ENCODE data around the gene TSPAN1. TPM values are rescaled to one million over a fixed set of nuclear protein-coding genes. Genes with fewer than 3 reads are reported as not detected.

Gene TSPAN1
- polyA plus RNA-seq, 1 of the 3 experiments (the other 2 are of a cell fraction), result 12.2 TPM

GRCh38 chr1:46197560-46197963, 22.7 kb downstream of the TSPAN1 start (continued):
- no peak for TF ChIP-seq CTCF (IDR thresholded peaks at IDR 0.05)
- TF ChIP-seq SMC3 (IDR thresholded peaks at IDR 0.05; ENCODE audit: low read depth, low read length), result no peak
- no peak for TF ChIP-seq GATA2 (CRISPR knock-in tag; IDR thresholded peaks at IDR 0.05)
- TF ChIP-seq EP300 (IDR thresholded peaks at IDR 0.05; ENCODE audit: borderline replicate concordance in 1 of 2, low read depth in 1 of 2, low read length in 1 of 2), result no peak
- no peak for TF ChIP-seq NFIC (IDR thresholded peaks at IDR 0.05; ENCODE audit: borderline replicate concordance)
- no peak for TF ChIP-seq RFX5 (IDR thresholded peaks at IDR 0.05; ENCODE audit: low read length)
- no peak for TF ChIP-seq GABPA (IDR thresholded peaks at IDR 0.05; ENCODE audit: low read depth)
- TF ChIP-seq, protein P1, sequence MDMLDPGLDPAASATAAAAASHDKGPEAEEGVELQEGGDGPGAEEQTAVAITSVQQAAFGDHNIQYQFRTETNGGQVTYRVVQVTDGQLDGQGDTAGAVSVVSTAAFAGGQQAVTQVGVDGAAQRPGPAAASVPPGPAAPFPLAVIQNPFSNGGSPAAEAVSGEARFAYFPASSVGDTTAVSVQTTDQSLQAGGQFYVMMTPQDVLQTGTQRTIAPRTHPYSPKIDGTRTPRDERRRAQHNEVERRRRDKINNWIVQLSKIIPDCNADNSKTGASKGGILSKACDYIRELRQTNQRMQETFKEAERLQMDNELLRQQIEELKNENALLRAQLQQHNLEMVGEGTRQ (IDR thresholded peaks at IDR 0.05; ENCODE audit: borderline replicate concordance, low read depth, low read length), result no peak

GRCh38 chr1:46197964-46198811, 23.3 kb downstream of the TSPAN1 start, which contains the start of gene POMGNT1:
TSS of gene POMGNT1 (minus strand) at chr1:46198434. CDS start at chr1:46197821, 613 bp downstream.
- peak within 1 kb of the TSS; percentile 70 to 76 for H3K4me3 ChIP-seq (ENCODE audit: low read depth in 2 of 2, low read length in 1 of 2)
- H3K4me2 ChIP-seq, result peak within 1 kb of the TSS; percentile 83
- H2AFZ ChIP-seq (ENCODE audit: low read depth), result peak within 1 kb of the TSS; percentile 87; the same call in 1 of the 2 replicates
- POLR2A ChIA-PET, result interaction anchor here (1.4 kb wide), 1 partner anchor 66 kb away, joined by 4 read pairs; the partner anchor contains the start of gene PIK3R3
- DNase-seq, result peak; percentile 98
- H3K27ac ChIP-seq (ENCODE audit: low read depth in 2 of 2, low read length in 1 of 2), result peak within 1 kb of the TSS; percentile 45 to 77
- no peaks in the 10 kb centered on the region for H3K9me3 ChIP-seq
- no peaks in the 10 kb centered on the region for H4K20me1 ChIP-seq (ENCODE audit: insufficient read depth)
- H3K9ac ChIP-seq, result peak within 1 kb of the TSS; percentile 82
- 20% methylated on average over 1 of the region's 67 CpGs for WGBS (ENCODE audit: low lambda C conversion rate)
- H3K36me3 ChIP-seq (replicated peaks in 1 of 2; ENCODE audit: control insufficient read depth in 1 of 2, insufficient read depth in 2 of 2, low read length in 1 of 2), result peaks cover 5 to 34% of the 10 kb centered on the region in 2 experiments
- CTCF ChIA-PET, result interaction anchor here (1.2 to 3.5 kb wide), 6 partner anchors 11 to 161 kb away, joined by 3 to 15 read pairs (median 6); no protein-coding TSS in a partner anchor
- H3K4me1 ChIP-seq (ENCODE audit: control insufficient read depth in 1 of 2, insufficient read depth in 2 of 2, low read depth in 1 of 2, low read length in 1 of 2), result peaks cover 5 to 14% of the 10 kb centered on the region in 2 experiments; a peak in 2 of 4 replicates
- no peaks in the 10 kb centered on the region for H3K9me2 ChIP-seq
- peaks cover 8% of the 10 kb centered on the region for H3F3A ChIP-seq (replicated peaks; ENCODE audit: insufficient read depth)
- no peaks in the 10 kb centered on the region for H3K27me3 ChIP-seq (ENCODE audit: insufficient read depth)
- peaks cover 33% of the 10 kb centered on the region for H3K79me2 ChIP-seq (ENCODE audit: insufficient read depth)
- TF ChIP-seq MXI1 (IDR thresholded peaks at IDR 0.05; ENCODE audit: low read depth, low read length), result peak; percentile 44; the same call in 1 of the 2 replicates
- no peak for TF ChIP-seq EZH2phosphoT487 (IDR thresholded peaks at IDR 0.05; ENCODE audit: borderline replicate concordance, low read depth)
- TF ChIP-seq GATA2 (CRISPR knock-in tag; IDR thresholded peaks at IDR 0.05), result no peak
- TF ChIP-seq, protein P2, sequence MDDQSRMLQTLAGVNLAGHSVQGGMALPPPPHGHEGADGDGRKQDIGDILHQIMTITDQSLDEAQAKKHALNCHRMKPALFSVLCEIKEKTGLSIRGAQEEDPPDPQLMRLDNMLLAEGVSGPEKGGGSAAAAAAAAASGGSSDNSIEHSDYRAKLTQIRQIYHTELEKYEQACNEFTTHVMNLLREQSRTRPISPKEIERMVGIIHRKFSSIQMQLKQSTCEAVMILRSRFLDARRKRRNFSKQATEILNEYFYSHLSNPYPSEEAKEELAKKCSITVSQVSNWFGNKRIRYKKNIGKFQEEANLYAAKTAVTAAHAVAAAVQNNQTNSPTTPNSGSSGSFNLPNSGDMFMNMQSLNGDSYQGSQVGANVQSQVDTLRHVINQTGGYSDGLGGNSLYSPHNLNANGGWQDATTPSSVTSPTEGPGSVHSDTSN (IDR thresholded peaks at IDR 0.05), result no peak
- TF ChIP-seq FOXJ3 (CRISPR knock-in tag; IDR thresholded peaks at IDR 0.05), result no peak
- TF ChIP-seq ELF1 (IDR thresholded peaks at IDR 0.05), result no peak
- TF ChIP-seq REST (IDR thresholded peaks at IDR 0.05; ENCODE audit: low read depth, low read length), result 0 out of 2 replicates have a peak, but pooled peaks have one; percentile 11
- TF ChIP-seq EP300 (IDR thresholded peaks at IDR 0.05; ENCODE audit: borderline replicate concordance in 1 of 2, low read depth in 1 of 2, low read length in 1 of 2), result no peak; a peak in 1 of 4 replicates
- TF ChIP-seq YY1 (IDR thresholded peaks at IDR 0.05; ENCODE audit: low read depth), result no peak
- TF ChIP-seq CHD2 (IDR thresholded peaks at IDR 0.05; ENCODE audit: low read length, partially characterized antibody), result no peak
- TF ChIP-seq, protein P3, sequence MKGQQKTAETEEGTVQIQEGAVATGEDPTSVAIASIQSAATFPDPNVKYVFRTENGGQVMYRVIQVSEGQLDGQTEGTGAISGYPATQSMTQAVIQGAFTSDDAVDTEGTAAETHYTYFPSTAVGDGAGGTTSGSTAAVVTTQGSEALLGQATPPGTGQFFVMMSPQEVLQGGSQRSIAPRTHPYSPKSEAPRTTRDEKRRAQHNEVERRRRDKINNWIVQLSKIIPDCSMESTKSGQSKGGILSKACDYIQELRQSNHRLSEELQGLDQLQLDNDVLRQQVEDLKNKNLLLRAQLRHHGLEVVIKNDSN (IDR thresholded peaks at IDR 0.05; ENCODE audit: borderline replicate concordance, low read depth), result no peak
- no peak for TF ChIP-seq IRF3 (IDR thresholded peaks at IDR 0.05; ENCODE audit: low read depth, low read length)
- TF ChIP-seq JUND (IDR thresholded peaks at IDR 0.05), result no peak
